Activated CD4-positive, alpha-beta memory T cell treated with anti-CD3 and anti-CD28 coated beads, Interleukin-2, amount 10 ng/mL, durations not matched to agents 7 days and 5 days (primary cell): ENCODE data around the gene WDR73. TPM values are rescaled to one million over a fixed set of nuclear protein-coding genes. Genes with fewer than 3 reads are reported as not detected.

ENCODE experiments used
- CTCF ChIA-PET: fragments of 350-600 bp; sonication (Branson Sonifier 250); formaldehyde crosslinking; loops from one replicate; lab custom pipeline; 2021; ENCODE audit warnings: antibody characterized with exemption, inconsistent platforms; lab: Charles Lee
- POLR2A ChIA-PET: fragments of 350-600 bp; sonication (Branson Sonifier 250); formaldehyde crosslinking; loops from one replicate; lab custom pipeline; 2021; ENCODE audit warnings: antibody characterized with exemption; lab: Charles Lee
- DNase-seq: peaks from one replicate; pipeline ENCODE4 v3.0.0-alpha.2; 2020
- H3K27ac Mint-ChIP-seq: one replicate; pipeline ENCODE4 v1.8.0; 2021; ENCODE audit warnings: mild to moderate bottlenecking, mixed read lengths
- H3K27me3 Mint-ChIP-seq: one replicate; pipeline ENCODE4 v1.8.0; 2021; ENCODE audit warnings: mixed read lengths
- H3K36me3 Mint-ChIP-seq: one replicate; pipeline ENCODE4 v1.8.0; 2021; ENCODE audit warnings: low read depth, mixed read lengths
- H3K4me1 Mint-ChIP-seq: one replicate; pipeline ENCODE4 v1.8.0; 2021; ENCODE audit warnings: mixed read lengths
- H3K4me3 Mint-ChIP-seq: one replicate; pipeline ENCODE4 v1.8.0; 2021; ENCODE audit warnings: mild to moderate bottlenecking, mixed read lengths
- H3K9me3 Mint-ChIP-seq: one replicate; pipeline ENCODE4 v1.8.0; 2021; ENCODE audit warnings: mixed read lengths
- total RNA-seq, 2 experiments: library from RNA; stranded (reverse); gene quantifications; one replicate each; pipeline ENCODE4 v1.2.3, GENCODE V29; 2021

WDR73 gene
- total RNA-seq, 2 experiments from 2014 or later: 17.6 to 17.9 TPM

DNA sequence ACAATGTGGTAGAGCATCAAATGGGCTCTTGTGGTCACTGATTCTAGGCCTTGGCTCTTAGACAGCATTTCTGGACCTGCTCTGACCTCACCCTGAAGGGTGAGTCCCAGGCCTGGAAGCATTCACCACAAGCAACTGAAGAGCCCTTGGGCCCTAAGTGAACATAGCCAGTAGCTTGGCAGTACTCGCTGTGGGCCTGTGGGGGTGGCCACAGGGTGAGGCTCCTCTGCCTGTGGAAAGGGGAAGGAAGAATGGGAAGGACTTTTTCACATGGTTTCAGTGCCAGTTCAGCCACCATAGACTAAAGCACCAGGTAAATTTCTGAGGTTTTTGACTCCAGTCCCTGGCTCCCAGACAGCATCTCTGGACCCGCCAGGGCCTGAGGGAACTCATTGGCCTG is 58.4 kb downstream of the WDR73 start:
- H3K27me3 Mint-ChIP-seq: peaks cover 4% of the 10 kb centered on the region
- POLR2A ChIA-PET: no interaction called here
- DNase-seq: no peak
- H3K4me3 Mint-ChIP-seq: no peak overlapping the region
- CTCF ChIA-PET: no interaction called here
- no peaks in the 10 kb centered on the region for H3K36me3 Mint-ChIP-seq
- H3K27ac Mint-ChIP-seq: no peak overlapping the region
- peaks cover 36% of the 10 kb centered on the region for H3K4me1 Mint-ChIP-seq
- no peaks in the 10 kb centered on the region for H3K9me3 Mint-ChIP-seq

- ChIA-PET POLR2A (no interaction called here), CTCF (interaction anchor here (1.0 to 1.9 kb wide), 2 partner anchors 20 to 23 kb away, joined by 4 to 8 read pairs; no protein-coding TSS in a partner anchor)
- DNase-seq: no peak
- Mint-ChIP-seq H3K4me1 (peaks cover 28% of the 10 kb centered on the region), H3K27ac (no peak overlapping the region), H3K36me3 (no peaks in the 10 kb centered on the region), H3K27me3 (peaks cover 4% of the 10 kb centered on the region), H3K9me3 (no peaks in the 10 kb centered on the region), H3K4me3 (no peak overlapping the region)
Observed at GRCh38 chr15:84594617-84595290, 59.3 kb downstream of the WDR73 start.

DNA sequence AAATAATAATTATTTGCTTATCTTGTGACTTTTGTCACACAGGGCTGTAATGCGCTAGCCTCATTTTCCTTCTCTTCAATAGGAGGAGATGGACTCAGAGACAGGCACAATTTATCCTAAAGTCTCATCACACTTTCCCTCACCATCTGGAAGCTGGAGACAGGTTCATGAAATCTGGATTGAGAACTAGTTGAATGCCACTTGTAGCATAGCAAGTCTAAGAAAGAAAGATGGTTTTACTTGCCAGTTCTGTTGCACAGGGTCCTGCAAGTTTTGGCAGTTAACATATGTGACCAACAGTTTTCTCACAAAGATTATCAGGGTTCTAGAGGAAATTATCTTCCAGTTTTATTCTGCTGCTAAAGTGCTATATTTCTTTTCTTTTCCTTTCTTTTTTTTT is 62.3 kb downstream of the WDR73 start:
- H3K4me3 Mint-ChIP-seq: no peak overlapping the region
- no peak overlapping the region for H3K27ac Mint-ChIP-seq
- ChIA-PET CTCF (interaction anchor here (1.1 kb wide), 1 partner anchor 21 kb away, joined by 3 read pairs; no protein-coding TSS in a partner anchor), POLR2A (interaction anchor here (1.7 kb wide), 1 partner anchor 9 kb away, joined by 4 read pairs; the partner anchor contains the start of gene ZSCAN2)
- no peak for DNase-seq
- H3K9me3 Mint-ChIP-seq: no peaks in the 10 kb centered on the region
- H3K36me3 Mint-ChIP-seq: no peaks in the 10 kb centered on the region
- H3K27me3 Mint-ChIP-seq: peaks cover 10% of the 10 kb centered on the region
- peaks cover 4% of the 10 kb centered on the region for H3K4me1 Mint-ChIP-seq

DNA sequence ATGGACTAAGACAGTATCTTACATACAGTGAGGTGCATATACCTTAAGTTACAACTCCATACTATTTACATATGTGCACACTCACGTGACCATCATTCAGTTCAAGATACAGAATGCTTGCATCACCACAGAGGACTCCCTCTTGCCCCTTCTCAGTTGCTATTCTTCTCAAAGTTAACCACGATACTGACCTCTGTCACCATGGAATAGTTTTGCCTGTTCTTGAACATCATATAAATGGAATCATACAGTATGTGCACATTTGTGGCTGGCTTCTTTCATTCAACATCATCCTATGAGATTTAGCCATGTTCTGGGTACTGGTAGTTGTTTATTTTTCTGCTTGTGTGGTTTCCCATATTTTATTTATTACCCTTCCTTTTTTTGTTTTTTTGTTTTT is 63.7 kb downstream of the WDR73 start:
- H3K4me1 Mint-ChIP-seq: peaks cover 4% of the 10 kb centered on the region
- no peak overlapping the region for H3K4me3 Mint-ChIP-seq
- H3K36me3 Mint-ChIP-seq: no peaks in the 10 kb centered on the region
- no peak for DNase-seq
- peaks cover 11% of the 10 kb centered on the region for H3K27me3 Mint-ChIP-seq
- no peaks in the 10 kb centered on the region for H3K9me3 Mint-ChIP-seq
- CTCF ChIA-PET: interaction anchor here (1.0 kb wide), 1 partner anchor 14 kb away, joined by 4 read pairs; no protein-coding TSS in a partner anchor
- POLR2A ChIA-PET: interaction anchor here (1.4 to 1.7 kb wide), 2 partner anchors 10 to 64 kb away, joined by 3 to 4 read pairs; partner anchors contain the start of genes WDR73 and ZSCAN2
- H3K27ac Mint-ChIP-seq: no peak overlapping the region

Other genes with a start within 250 kb of the WDR73 start
- 10 to 100 TPM; 10.8 to 10.9 TPM for gene ZSCAN2, start 53.3 kb downstream of the WDR73 start, total RNA-seq
- 1 to 10 TPM; 4.0 to 4.1 TPM for gene NMB, start 3.9 kb upstream of the WDR73 start, total RNA-seq
- 100 to 1,000 TPM; 132 to 139 TPM for gene SEC11A, start 61.9 kb upstream of the WDR73 start, total RNA-seq
- 10 to 100 TPM; 36.6 to 38.0 TPM for gene ZNF592, start 94.3 kb upstream of the WDR73 start, total RNA-seq
- gene ALPK3, start 163.1 kb upstream of the WDR73 start, total RNA-seq: under 1 TPM; 0.20 TPM
- gene SLC28A1, start 230.4 kb upstream of the WDR73 start, total RNA-seq: not detected